SH-SY5Y (cell line): ENCODE data around the gene CHCHD2.

Experiments used
- GATA2 ChIP-seq: IDR thresholded peaks from 2 replicates; pipeline ENCODE4 v1.6.1; 2011; ENCODE audit warnings: mild to moderate bottlenecking, low read depth, low read length
- GATA3 ChIP-seq: IDR thresholded peaks from 2 replicates; pipeline ENCODE4 v1.6.1; 2011; ENCODE audit warnings: low read depth, mild to moderate bottlenecking, low read length, moderate library complexity

The CHCHD2 gene, protein sequence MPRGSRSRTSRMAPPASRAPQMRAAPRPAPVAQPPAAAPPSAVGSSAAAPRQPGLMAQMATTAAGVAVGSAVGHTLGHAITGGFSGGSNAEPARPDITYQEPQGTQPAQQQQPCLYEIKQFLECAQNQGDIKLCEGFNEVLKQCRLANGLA

DNA sequence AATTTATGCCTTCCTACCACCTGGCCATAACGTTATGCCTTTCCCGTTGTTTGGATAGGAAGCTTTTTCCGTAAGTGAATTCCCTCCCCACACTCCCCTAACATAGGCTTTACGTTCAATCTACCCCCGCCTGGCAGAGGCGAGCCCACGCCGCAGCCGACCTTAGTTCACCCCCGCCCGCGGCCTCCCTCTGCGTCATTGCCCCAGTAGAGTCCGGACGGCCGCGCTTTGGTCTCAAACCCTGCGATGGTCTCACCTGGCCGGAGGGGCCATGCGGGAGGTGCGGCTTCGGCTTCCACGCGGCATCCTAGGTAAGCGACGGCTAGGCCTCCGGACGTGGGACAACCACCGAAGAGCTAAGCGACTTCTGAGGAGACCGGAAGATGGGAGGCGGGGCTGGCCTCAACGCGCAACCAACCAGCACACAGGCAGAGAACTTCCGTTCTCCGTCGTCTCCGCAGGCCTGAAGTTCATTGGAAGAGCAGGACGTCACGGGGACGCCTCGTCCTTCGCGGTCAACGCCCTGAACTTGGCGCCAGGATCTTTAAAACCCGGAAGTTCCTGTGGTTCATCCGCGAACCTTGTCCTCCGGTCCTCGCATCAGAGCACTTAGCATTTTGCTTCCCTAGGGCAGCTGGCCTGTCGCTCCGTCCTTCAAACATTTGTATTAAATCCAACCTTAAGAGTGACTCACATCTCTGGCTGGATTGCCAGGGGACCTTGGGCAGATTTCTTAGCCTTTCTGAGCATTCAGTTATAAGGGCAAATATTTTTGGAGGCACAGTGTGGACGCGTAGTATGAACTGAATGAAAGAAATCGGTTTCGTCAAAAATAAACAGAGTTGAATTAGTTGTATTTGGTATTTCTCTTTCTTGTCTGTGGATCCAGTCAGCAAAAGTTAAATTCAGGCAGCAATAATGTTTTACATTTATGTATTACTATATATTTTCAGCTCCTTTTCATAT lies at the start of gene CHCHD2:
Gene CHCHD2, minus strand, starts transcription at position 369 of the 966 bp plus-strand sequence. Its CDS starts 63 bp downstream, at position 306.
- no peak for TF ChIP-seq GATA3
- no peak; the same call in 1 of the 2 replicates for TF ChIP-seq GATA2

DNA sequence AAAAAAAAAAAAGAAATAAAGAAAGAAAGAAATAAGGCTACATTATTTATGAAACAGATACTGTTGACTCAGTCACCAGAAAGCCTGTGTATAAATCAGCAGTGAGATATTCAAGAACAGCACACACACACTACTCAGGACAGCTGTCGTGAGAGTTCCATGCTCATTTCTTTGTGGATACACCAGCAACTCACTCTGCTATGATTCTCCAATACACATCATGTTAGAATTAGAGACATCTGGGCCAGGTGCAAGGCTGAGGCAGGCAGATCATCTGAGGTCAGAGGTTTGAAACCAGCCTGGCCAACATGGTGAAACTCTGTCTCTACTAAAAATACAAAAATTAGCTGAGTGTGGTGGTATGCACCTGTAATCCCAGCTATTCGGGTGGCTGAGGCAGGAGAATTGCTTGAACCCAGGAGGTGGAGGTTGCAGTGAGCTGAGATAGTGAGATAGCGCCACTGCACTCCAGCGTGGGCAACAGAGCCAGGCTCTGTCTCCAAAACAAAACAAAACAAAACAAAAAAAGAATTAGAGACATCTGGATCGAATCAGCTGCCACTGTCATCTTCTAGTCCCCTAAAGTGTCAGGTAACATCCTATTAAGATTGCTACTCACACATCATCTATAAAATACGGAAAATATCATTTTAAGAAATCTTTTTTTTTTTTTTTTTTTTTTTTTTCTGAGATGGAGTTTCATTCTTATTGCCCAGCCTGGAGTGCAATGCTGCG lies 21.1 kb upstream of the CHCHD2 start:
- no peak for TF ChIP-seq GATA3
- no peak for TF ChIP-seq GATA2

DNA sequence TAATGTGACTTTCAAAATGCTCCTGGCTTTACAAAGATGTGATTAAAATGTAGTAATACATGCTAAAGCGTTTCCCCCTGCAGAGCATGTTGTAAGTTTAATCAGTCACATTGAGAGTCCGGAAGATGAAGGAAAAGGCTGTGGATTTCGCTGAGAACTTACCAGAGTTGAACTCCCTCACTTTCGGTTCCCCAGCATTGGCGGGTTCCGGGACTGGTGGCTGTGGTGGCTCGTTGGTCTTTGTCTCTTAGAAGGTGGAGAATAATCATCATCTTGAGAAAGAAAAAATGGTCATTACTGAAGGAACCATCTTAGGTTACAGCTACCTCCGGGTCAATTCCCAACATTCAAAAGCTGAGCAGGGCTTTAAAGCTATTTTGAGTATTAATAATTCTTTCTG lies 19.6 kb upstream of the CHCHD2 start:
- TF ChIP-seq GATA2, result no peak
- TF ChIP-seq GATA3, result no peak

DNA sequence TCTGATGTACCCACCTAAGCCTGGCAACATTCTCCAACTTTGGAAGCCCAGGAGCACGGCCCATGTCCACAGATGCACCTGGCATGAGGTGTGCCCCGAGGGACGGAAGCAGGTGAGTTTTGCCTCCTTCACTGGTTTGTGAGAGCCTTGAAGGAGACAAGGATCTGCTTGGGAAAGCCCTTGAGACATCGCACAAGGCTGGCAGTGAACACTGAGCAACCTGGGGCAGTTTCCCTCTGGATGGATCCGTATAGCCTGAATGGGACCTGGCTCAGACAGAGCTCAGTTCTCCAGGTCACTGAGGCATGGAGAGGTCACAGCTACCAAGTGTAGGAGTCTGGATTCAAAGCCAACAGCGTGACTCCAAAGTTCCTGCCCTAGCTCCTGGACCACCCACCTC lies 18.7 kb upstream of the CHCHD2 start:
- TF ChIP-seq GATA2 (no peak), GATA3 (no peak)

DNA sequence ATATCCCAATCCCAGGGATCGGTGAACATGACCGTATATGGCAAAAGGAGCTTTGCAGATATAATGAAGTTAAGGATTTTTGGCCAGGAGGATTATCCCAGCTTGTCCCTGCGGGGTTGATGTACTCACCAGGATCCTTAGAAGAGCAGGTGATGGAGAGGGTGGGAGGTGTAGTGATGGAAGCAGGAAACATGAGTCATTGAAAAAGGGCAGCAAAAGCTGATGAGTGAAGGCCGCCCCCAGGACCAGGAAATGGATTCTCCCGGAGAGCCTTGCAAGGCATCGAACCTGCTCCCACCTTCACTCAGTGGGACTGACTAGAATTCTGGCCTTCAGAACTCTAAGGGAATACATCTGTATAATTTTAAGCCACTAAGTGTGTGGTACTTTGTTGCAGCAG lies 15.2 kb upstream of the CHCHD2 start:
- TF ChIP-seq GATA3 (no peak), GATA2 (no peak)

DNA sequence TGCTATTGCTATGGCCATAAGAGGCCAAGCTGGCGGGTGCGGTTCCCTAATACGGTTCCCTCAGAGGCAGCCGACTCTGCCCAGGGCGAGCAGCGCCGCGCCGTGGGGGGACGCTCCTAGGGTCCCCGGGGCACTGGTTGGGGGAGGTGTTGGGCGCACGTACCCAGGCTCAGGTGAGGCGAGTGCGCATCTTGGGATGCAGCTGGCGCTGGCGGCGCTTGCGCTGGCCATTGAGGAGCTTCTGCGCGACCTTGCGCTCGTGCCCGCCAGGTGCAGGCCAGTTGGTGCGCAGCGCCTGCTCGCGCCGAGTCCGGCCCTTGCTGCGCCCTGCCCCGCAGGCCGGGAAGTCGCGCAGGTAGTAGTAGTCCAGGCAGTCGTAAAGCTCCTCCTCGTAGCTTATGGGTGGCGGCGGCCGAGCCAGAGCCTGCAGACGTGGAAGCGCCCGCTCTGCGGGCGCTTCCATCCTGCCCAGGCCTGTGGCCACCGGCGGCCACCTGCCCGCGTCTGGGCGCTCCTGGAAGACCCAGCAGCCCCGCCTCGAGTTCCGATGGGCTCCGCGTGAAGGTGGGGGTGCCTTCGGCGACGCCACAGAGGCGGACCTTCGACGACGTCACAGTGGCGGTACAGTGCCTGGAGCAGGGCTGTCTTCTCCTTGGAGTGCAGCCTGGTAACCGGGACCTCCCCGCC lies 9.7 kb upstream of the CHCHD2 start, which contains the start of gene NUPR2:
Gene NUPR2, minus strand, starts transcription at position 566 of the 687 bp plus-strand sequence. Its CDS starts 103 bp downstream, at position 463.
- TF ChIP-seq GATA3, result no peak
- TF ChIP-seq GATA2, result no peak

DNA sequence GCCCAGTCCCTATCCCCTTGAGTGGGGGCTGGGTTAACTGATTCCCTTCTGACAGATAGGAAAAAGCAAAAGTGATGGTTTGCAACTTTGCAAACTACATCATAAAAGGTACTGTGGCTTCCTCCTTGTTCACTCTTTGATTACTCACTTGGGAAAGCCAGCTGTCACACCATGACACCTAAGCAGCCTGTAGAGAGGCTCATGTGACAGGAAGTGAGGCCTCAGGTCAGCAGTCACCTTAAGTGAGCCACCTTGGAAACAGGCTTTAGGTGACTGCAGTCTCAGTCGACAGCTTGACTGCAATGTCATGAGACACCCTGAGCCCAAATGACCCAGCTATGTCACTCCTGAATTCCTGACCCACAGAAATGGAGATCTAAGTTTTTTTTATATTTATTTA lies 4.3 kb upstream of the CHCHD2 start:
- no peak for TF ChIP-seq GATA3
- no peak for TF ChIP-seq GATA2

DNA sequence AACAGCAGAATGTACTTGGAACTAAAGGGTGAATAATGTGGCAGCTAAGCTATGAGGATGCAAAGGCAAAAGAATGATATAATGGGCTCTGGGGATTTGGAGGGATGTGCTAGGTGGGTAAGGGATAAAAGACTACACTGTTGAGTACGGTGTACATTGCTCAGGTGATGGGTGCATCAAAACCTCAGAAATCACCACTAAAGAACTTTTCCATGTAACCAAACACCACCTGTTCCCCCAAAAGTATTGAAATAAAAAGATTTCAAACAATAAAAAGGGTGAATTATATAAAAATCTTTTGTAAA lies 1.6 kb upstream of the CHCHD2 start:
- no peak for TF ChIP-seq GATA3
- TF ChIP-seq GATA2, result no peak

DNA sequence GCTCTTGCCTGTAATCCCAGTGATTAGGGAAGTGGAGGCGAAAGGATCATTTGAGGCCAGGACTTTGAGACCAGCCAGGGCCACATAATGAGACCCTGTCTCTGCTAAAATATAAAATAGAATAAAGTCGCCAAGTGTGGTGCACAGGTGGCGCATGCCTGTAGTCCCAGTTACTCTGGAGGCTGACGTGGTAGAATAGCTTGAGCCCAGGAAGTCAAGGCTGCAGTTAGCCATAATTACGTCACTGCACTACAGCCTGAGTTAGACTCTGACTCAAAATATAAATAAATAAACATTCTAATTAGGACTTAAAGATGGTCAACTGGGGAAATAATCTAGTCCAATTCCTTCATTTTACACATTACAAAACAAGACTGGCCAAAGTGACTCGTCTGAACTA lies 768 bp downstream of the CHCHD2 start:
- TF ChIP-seq GATA2 (no peak), GATA3 (no peak)

DNA sequence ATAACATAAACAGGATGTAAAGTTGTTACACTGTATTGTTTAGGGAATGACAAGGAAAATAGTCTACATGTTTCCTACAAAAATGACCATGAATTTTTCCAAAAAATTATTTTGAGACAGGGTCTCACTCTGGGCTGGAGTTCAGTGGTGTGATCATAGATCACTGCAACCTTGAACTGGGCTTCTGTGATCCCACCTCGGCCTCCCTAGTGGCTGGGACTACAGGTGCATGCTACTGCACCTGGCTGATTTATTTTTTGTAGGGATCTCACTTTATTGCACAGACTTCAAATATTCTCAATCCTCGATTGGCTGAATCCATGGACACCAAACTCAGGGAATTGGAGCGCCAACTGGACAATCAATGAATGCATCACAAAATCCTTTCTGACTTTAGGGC lies 6.6 kb downstream of the CHCHD2 start:
- TF ChIP-seq GATA3 (no peak), GATA2 (no peak)

DNA sequence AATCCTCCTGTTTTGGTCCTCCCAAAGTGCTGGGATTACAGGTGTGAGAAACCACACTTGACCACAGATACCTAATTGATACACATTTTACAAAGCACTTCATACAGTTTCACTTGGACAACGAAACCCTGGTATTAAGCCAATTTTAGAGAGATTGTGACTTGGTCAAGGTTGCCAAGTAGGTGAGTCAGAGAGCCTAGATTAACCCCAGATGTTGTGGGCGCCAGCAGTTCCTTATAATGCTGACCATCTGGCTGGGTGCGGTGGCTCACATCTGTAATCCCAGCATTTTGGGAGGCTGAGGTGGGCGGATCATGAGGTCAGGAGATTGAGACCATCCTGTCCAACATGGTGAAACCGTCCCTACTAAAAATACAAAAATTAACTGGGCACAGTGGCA lies 8.6 kb downstream of the CHCHD2 start:
- TF ChIP-seq GATA2 (no peak), GATA3 (no peak)

DNA sequence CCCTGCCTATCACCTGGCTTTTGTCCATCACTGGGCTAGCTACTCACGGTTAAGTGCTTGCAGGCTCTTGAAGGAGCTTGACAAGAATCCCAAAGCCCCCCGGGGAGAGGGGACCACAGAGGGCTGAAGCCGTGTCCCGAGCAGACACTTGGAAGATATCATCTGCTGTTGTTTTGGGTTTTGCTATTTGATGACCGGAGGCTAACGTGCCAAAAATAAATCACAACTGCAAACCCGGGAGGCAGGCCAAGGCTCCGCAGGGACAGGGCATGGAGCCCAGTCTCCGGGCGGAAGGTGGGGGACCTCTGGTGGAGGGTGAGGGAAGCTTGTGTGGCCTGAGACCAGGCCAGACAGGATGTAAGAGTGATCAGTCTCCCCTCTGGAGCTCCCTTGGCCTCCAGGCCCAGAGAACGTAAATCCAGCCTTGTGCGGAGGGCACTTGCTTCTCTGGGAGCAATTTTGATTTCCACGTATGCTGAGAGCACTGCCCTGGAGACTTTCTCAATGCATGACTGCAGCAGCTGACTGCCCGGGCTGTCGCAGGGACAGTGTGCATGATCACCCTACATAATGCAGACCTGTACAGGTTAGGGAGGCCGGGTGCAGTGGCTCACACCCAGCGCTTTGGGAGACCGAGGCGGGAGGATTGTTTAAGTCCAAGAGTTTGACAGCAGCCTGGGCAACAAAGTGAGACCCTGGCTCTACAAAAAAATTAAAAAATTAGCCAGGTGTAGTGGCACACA lies 13.3 kb downstream of the CHCHD2 start, which contains the start of gene PHKG1:
Gene PHKG1, minus strand, starts transcription at position 164 of the 743 bp plus-strand sequence. CDS start 4,011 bp downstream, outside the sequence.
- TF ChIP-seq GATA3 (no peak), GATA2 (no peak)

DNA sequence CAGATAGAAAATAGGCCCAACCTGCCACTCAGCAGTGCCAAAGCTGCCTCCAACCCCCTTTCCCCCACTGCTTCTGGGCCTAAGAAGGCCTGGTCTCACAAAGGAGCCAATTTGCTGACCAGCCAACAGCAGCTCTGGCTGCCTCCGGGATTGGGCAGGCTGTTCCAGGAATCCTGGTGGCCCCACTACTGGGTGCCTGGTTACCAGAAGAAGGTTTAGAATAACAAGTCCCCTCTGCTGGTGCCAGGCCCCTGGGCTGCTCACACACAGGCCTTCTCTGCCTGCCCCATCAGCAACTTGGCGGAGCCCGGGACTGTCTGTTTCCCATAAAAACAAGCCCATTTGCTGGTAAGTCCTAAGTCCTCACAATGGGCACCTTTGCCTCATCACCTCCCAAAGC lies 14.7 kb downstream of the CHCHD2 start:
- no peak for TF ChIP-seq GATA2
